K562 (cell line): ENCODE measurements around the gene CNGB1. TPM values are rescaled to one million over a fixed set of nuclear protein-coding genes. Genes with fewer than 3 reads are reported as not detected.

Experiments
- ATAC-seq: fragments of 200-7000 bp; cut with Tn5 transposase; 3 replicates; pipeline ENCODE4 v1.9.1; 2020; ENCODE audit warnings: moderate library complexity
- BruUV-seq: library from RNA; stranded (reverse); fragments of 400-500 nt; replicated peaks from 2 replicates; lab custom pipeline; 2021; lab: Mats Ljungman, UMichigan
- CTCF ChIA-PET: fragments of 300-600 bp; formaldehyde crosslinking; extraction: SDS; loops from one replicate; lab custom pipeline; 2021; ENCODE audit warnings: low intra/inter-chr PET ratio; lab: Yijun Ruan, JAX
- POLR2A ChIA-PET: fragments of 300-600, 350-650 bp; sonication (Branson Sonifier 250); formaldehyde crosslinking; extraction: SDS; loops from one replicate; lab custom pipeline; 2021; ENCODE audit warnings: antibody characterized with exemption, inconsistent platforms; lab: Yijun Ruan, JAX
- DNase-seq, 4 experiments: peaks; one replicate each; pipeline versions ENCODE4 v3.0.0 to v3.0.0-alpha.2; 2011 to 2018; ENCODE audit warnings: low spot score in 3 of 4, mixed read lengths in 3 of 4; ENCODE audit errors: extremely low read depth in 1 of 4
- FAIRE-seq: peaks from 2 replicates; lab custom pipeline; 2011; peaks lifted over from hg19 to GRCh38; lab: Jason Lieb, UNC
- H2AFZ ChIP-seq: 2 replicates; pipeline ENCODE4 v1.6.0; 2011; ENCODE audit warnings: low read depth, low read length, control low read depth, inconsistent platforms
- H3K27ac ChIP-seq: fragments of 200-600 bp; 3 replicates; pipeline ENCODE4 v1.8.0; 2011; ENCODE audit warnings: low read depth, mild to moderate bottlenecking, control low read depth, inconsistent platforms, low read length, moderate library complexity, mixed read lengths; ENCODE audit errors: extremely low read depth
- H3K27me3 ChIP-seq, 2 experiments: fragments of 300-600 bp in 1 of 2; 2 replicates in 1 of 2; 3 replicates in 1 of 2; pipeline versions ENCODE4 v1.6.0 to v1.8.0; 2011; ENCODE audit warnings: inconsistent platforms in 2 of 2, low read length in 2 of 2, mild to moderate bottlenecking in 1 of 2, mixed read lengths in 1 of 2, moderate library complexity in 1 of 2; ENCODE audit not compliant: control insufficient read depth in 2 of 2, insufficient read depth in 2 of 2
- H3K36me3 ChIP-seq: fragments of 300-600 bp; 3 replicates; pipeline ENCODE4 v1.8.0; 2011; ENCODE audit warnings: mild to moderate bottlenecking, low read length, inconsistent platforms; ENCODE audit not compliant: control insufficient read depth, insufficient read depth
- H3K4me1 ChIP-seq, 2 experiments: fragments of 200-600 bp in 1 of 2; replicated peaks in 1 of 2; 2 replicates in 1 of 2; 3 replicates in 1 of 2; pipeline versions ENCODE4 v1.5.1 to v1.8.0; 2011; ENCODE audit warnings: inconsistent platforms in 2 of 2, low read length in 2 of 2, mild to moderate bottlenecking in 1 of 2, mixed read lengths in 1 of 2, moderate library complexity in 1 of 2; ENCODE audit not compliant: control insufficient read depth in 2 of 2, insufficient read depth in 2 of 2
- H3K4me2 ChIP-seq: 2 replicates; pipeline ENCODE4 v1.6.1; 2011; ENCODE audit warnings: low read length, control low read depth, inconsistent platforms, mixed read lengths; ENCODE audit not compliant: insufficient read depth
- H3K4me3 ChIP-seq: fragments of 200-600 bp; sonication (generic), shearing (Covaris generic); 2 replicates; pipeline ENCODE4 v1.5.1; 2016; ENCODE audit warnings: control low read depth, inconsistent platforms
- H3K79me2 ChIP-seq: fragments of 200-600 bp; 3 replicates; pipeline ENCODE4 v1.8.0; 2011; ENCODE audit warnings: low read length, inconsistent platforms; ENCODE audit not compliant: control insufficient read depth, insufficient read depth
- H3K9ac ChIP-seq, 2 experiments: 2 replicates each; pipeline versions ENCODE4 v1.6.0 to v1.6.1; 2011; ENCODE audit warnings: low read depth in 2 of 2, low read length in 2 of 2, control low read depth in 1 of 2, inconsistent platforms in 1 of 2, mild to moderate bottlenecking in 1 of 2, mixed read lengths in 1 of 2; ENCODE audit not compliant: insufficient read depth in 1 of 2
- H3K9me1 ChIP-seq: one replicate; pipeline ENCODE4 v1.6.0; 2011; ENCODE audit warnings: inconsistent platforms, mild to moderate bottlenecking, low read length, moderate library complexity; ENCODE audit not compliant: control insufficient read depth, insufficient read depth
- H3K9me3 ChIP-seq: replicated peaks from 2 replicates; pipeline ENCODE4 v1.5.1; 2011; ENCODE audit warnings: low read depth, low read length, inconsistent platforms; ENCODE audit not compliant: control insufficient read depth, insufficient read depth
- H4K20me1 ChIP-seq: replicated peaks from 2 replicates; pipeline ENCODE4 v1.6.1; 2011; ENCODE audit warnings: low read length, inconsistent platforms, mixed read lengths; ENCODE audit not compliant: control insufficient read depth, insufficient read depth
- BRD9 ChIP-seq: fragments of 450-650 bp; IDR thresholded peaks from 2 replicates; pipeline ENCODE4 v1.6.1; 2018; ENCODE audit warnings: low read depth; ENCODE audit not compliant: partially characterized antibody
- DLX4 ChIP-seq: fragments of 250-450 bp; sonication (Bioruptor Pico); IDR thresholded peaks from 2 replicates; pipeline ENCODE4 v1.6.1; 2021; ENCODE audit warnings: mild to moderate bottlenecking
- GMEB1 ChIP-seq: fragments of 250-450 bp; sonication (Bioruptor Pico); IDR thresholded peaks from 2 replicates; pipeline ENCODE4 v1.4.0; 2020; ENCODE audit warnings: mild to moderate bottlenecking
- GTF2F1 ChIP-seq: IDR thresholded peaks from 2 replicates; pipeline ENCODE4 v1.6.1; 2011; ENCODE audit warnings: low read depth, low read length, improper control_type of control experiment
- HDAC6 ChIP-seq: IDR thresholded peaks from 2 replicates; pipeline ENCODE4 v1.6.1; 2012; ENCODE audit warnings: low read depth, mild to moderate bottlenecking, control low read depth, inconsistent platforms, low read length, moderate library complexity
- KAT7 ChIP-seq: sonication (generic); formaldehyde crosslinking; IDR thresholded peaks from 2 replicates; pipeline ENCODE4 v1.8.0; 2022; ENCODE audit warnings: missing genetic modification reagents, mild to moderate bottlenecking, borderline replicate concordance
- POLR2G ChIP-seq: fragments of 200-400 bp; formaldehyde crosslinking; IDR thresholded peaks from 2 replicates; pipeline ENCODE4 v1.6.1; 2017; ENCODE audit warnings: low read depth, mild to moderate bottlenecking, antibody characterized with exemption, low read length, moderate library complexity
- POLR3G ChIP-seq: IDR thresholded peaks from 2 replicates; pipeline ENCODE4 v1.6.1; 2011; ENCODE audit not compliant: insufficient read length, insufficient replicate concordance; ENCODE audit errors: extremely low read depth
- RBM15 ChIP-seq: fragments of 200-400 bp; formaldehyde crosslinking; IDR thresholded peaks from 2 replicates; pipeline ENCODE4 v1.6.1; 2018; ENCODE audit warnings: mild to moderate bottlenecking, low read length, moderate library complexity; ENCODE audit not compliant: insufficient read depth
- RBM25 ChIP-seq: fragments of 200-400 bp; formaldehyde crosslinking; IDR thresholded peaks from 2 replicates; pipeline ENCODE4 v1.6.1; 2018; ENCODE audit warnings: low read length, low read depth, moderate library complexity; ENCODE audit not compliant: severe bottlenecking
- RNF219 ChIP-seq: fragments of 250-450 bp; sonication (Bioruptor Pico); IDR thresholded peaks from 2 replicates; pipeline ENCODE4 v1.5.0; 2022; ENCODE audit warnings: mild to moderate bottlenecking
- SAFB ChIP-seq: fragments of 200-400 bp; formaldehyde crosslinking; IDR thresholded peaks from 2 replicates; pipeline ENCODE4 v1.6.1; 2017; ENCODE audit warnings: low read depth, low read length, borderline replicate concordance
- SIN3A ChIP-seq, 2 experiments: fragments of 150-350 bp in 1 of 2; IDR thresholded peaks; 2 replicates each; pipeline ENCODE4 v1.6.1; 2011 to 2016; ENCODE audit warnings: borderline replicate concordance in 2 of 2, low read depth in 2 of 2, low read length in 2 of 2, mild to moderate bottlenecking in 2 of 2, moderate library complexity in 2 of 2; ENCODE audit not compliant: control insufficient read depth in 1 of 2
- ZNF282 ChIP-seq: sonication (generic); formaldehyde crosslinking; IDR thresholded peaks from 2 replicates; pipeline ENCODE4 v1.8.1; 2023; ENCODE audit warnings: missing genetic modification reagents
- ZNF41 ChIP-seq: fragments of 250-450 bp; sonication (Bioruptor Pico); conservative IDR thresholded peaks from 2 replicates; pipeline ENCODE4 v1.4.0; 2020; ENCODE audit warnings: mild to moderate bottlenecking
- ZNF512 ChIP-seq: IDR thresholded peaks from 2 replicates; pipeline ENCODE4 v1.6.1; 2016; ENCODE audit warnings: missing genetic modification characterization, missing compliant biosample characterization
- ZNF695 ChIP-seq: fragments of 450-650 bp; formaldehyde crosslinking; IDR thresholded peaks from 2 replicates; pipeline ENCODE4 v1.4.0; 2020; ENCODE audit warnings: mild to moderate bottlenecking, moderate library complexity
- WGBS: fragments of 100-300 bp; shearing (Covaris generic); methylation state at CpG from one replicate; pipeline ENCODE4 v1.1.6; 2016; ENCODE audit warnings: low coverage, mixed read lengths; ENCODE audit not compliant: insufficient coverage; ENCODE audit errors: missing lambda C conversion rate; 5-methylcytosine and 5-hydroxymethylcytosine counted together
- in situ Hi-C: fragments of 300-500 bp; cut with MboI; formaldehyde crosslinking; loops from 4 replicates; pipeline ENCODE4 v1.15.0; 2018; ENCODE audit warnings: inconsistent platforms, mixed read lengths
- intact Hi-C: fragments of 100-400 bp; cut with micrococcal nuclease; formaldehyde crosslinking; loops from 2 replicates; pipeline ENCODE4 v1.14.2; 2022
- polyA plus RNA-seq, 8 experiments: library from polyadenylated mRNA; depleted of rRNA in 4 of 8; stranded (reverse) in 5 of 8; unstranded in 3 of 8; fragments of >200 nt; fragmentation: Nextera tagmentation in 2 of 8; fragmentation: Illumina TruSeq in 1 of 8; extraction: Ambion mirVana in 2 of 8; extraction: Trizol in 1 of 8; gene quantifications; 2 replicates each; pipeline versions ENCODE4 v1.2.1 to v1.2.3, GENCODE V29; 2011 to 2014; ENCODE audit warnings: inconsistent platforms in 1 of 8, missing spikeins in 1 of 8
- total RNA-seq, 7 experiments: library from RNA; depleted of rRNA in 6 of 7; stranded (reverse); fragments of >200 nt in 6 of 7; fragmentation: Illumina TruSeq in 2 of 7; extraction: Trizol in 2 of 7; gene quantifications; 2 replicates each; pipeline versions ENCODE4 v1.2.1 to v1.2.3, GENCODE V29; 2011 to 2021; ENCODE audit warnings: low replicate concordance in 1 of 7

CNGB1 gene
- total and polyA plus RNA-seq, 9 of the 15 experiments (the other 6 are each of a cell fraction or from before 2014, with no cell fraction given) = not detected

GRCh38 chr16:57878586-57878985, 92.3 kb downstream of the CNGB1 start:
- H3K27me3 ChIP-seq = peaks cover 19 to 33% of the 10 kb centered on the region in 2 experiments; a peak in 4 of 5 replicates
- H3K36me3 ChIP-seq = no peaks in the 10 kb centered on the region
- in situ Hi-C loops (no loop called here), intact Hi-C loops (no loop called here)
- H3K4me2 ChIP-seq = no peak overlapping the region
- no peak for DNase-seq
- H3K9me1 ChIP-seq = no peaks in the 10 kb centered on the region
- H3K4me3 ChIP-seq = no peak overlapping the region
- no peak overlapping the region for H3K9ac ChIP-seq
- no peak for FAIRE-seq
- H3K4me1 ChIP-seq = no peaks in the 10 kb centered on the region
- ChIA-PET POLR2A (interaction anchor here (1.0 to 1.4 kb wide), 2 partner anchors 9 to 15 kb away, joined by 4 to 5 read pairs; no protein-coding TSS in a partner anchor), CTCF (no interaction called here)
- no peaks in the 10 kb centered on the region for H3K79me2 ChIP-seq
- H4K20me1 ChIP-seq = 0 out of 2 replicates have a peak, but pooled peaks cover 4% of the 10 kb centered on the region
- no peak overlapping the region for H3K27ac ChIP-seq
- TF ChIP-seq ZNF695 (no peak), ZNF41 (no peak), KAT7 (no peak), ZNF282 (CRISPR knock-in tag) (no peak), SIN3A (IDR thresholded peaks at IDR 0.05; ENCODE audit: borderline replicate concordance in 2 of 2, control insufficient read depth in 1 of 2, low read depth in 2 of 2, low read length in 2 of 2) (no peak), GTF2F1 (no peak), RNF219 (no peak), DLX4 (CRISPR knock-in tag) (no peak), ZNF512 (no peak), HDAC6 (no peak), RBM15 (no peak), SAFB (no peak), BRD9 (no peak), RBM25 (no peak), POLR3G (no peak), GMEB1 (CRISPR knock-in tag) (no peak), POLR2G (no peak)
- TF ChIP-seq, all 486 proteins: peak for 0
- WGBS = 0% methylated on average over 3 of the region's 3 CpGs
- no peak for ATAC-seq
- no TSS peak for BruUV-seq
- Histone ChIP-seq H2AFZ (no peak overlapping the region), H3K9me3 (no peaks in the 10 kb centered on the region)
